SK-N-SH treated with all-trans-retinoic acid at 6 μM for 48 hours (cell line): ENCODE measurements around the gene CYP2B6.

Experiments
- BACH2 ChIP-seq: fragments of 250-450 bp; sonication (Bioruptor Pico); IDR thresholded peaks from 2 replicates; pipeline ENCODE4 v1.9.0; 2021; ENCODE audit warnings: mild to moderate bottlenecking, borderline replicate concordance
- PATZ1 ChIP-seq: fragments of 250-450 bp; sonication (Bioruptor Pico); IDR thresholded peaks from 2 replicates; pipeline ENCODE4 v1.8.0; 2020; ENCODE audit warnings: mild to moderate bottlenecking, moderate library complexity, borderline replicate concordance
- TOX ChIP-seq: fragments of 250-450 bp; sonication (Bioruptor Pico); IDR thresholded peaks from 2 replicates; pipeline ENCODE4 v1.8.0; 2021; ENCODE audit warnings: mild to moderate bottlenecking, moderate library complexity, borderline replicate concordance
- ZFP30 ChIP-seq: fragments of 450-650 bp; formaldehyde crosslinking; IDR thresholded peaks from 2 replicates; pipeline ENCODE4 v1.5.0; 2022; ENCODE audit warnings: mild to moderate bottlenecking, moderate library complexity
- ZNF565 ChIP-seq: fragments of 450-650 bp; formaldehyde crosslinking; conservative IDR thresholded peaks from 2 replicates; pipeline ENCODE4 v1.5.0; 2020; ENCODE audit warnings: low read depth, mild to moderate bottlenecking, moderate library complexity

GRCh38 chr19:41039806-41040205, 48.7 kb downstream of the CYP2B6 start:
- TF ChIP-seq PATZ1 (CRISPR knock-in tag) (no peak), BACH2 (CRISPR knock-in tag) (no peak), ZNF565 (CRISPR knock-in tag) (no peak), TOX (CRISPR knock-in tag) (no peak), ZFP30 (no peak)
